K562 treated with DMSO at 1 percent for 48 hours (cell line): Measurements from ENCODE around the gene RUNX3. TPM values are rescaled to one million over a fixed set of nuclear protein-coding genes. Genes with fewer than 3 reads are reported as not detected.

Source experiments
- total RNA-seq: library from RNA; unstranded; fragments of 300-600 nt; gene quantifications from 2 replicates; pipeline ENCODE4 v1.2.3, GENCODE V29; 2022; ENCODE audit warnings: low replicate concordance; ENCODE audit errors: extremely low read depth

RUNX3 gene
- not detected in 2 replicates for total RNA-seq

DNA sequence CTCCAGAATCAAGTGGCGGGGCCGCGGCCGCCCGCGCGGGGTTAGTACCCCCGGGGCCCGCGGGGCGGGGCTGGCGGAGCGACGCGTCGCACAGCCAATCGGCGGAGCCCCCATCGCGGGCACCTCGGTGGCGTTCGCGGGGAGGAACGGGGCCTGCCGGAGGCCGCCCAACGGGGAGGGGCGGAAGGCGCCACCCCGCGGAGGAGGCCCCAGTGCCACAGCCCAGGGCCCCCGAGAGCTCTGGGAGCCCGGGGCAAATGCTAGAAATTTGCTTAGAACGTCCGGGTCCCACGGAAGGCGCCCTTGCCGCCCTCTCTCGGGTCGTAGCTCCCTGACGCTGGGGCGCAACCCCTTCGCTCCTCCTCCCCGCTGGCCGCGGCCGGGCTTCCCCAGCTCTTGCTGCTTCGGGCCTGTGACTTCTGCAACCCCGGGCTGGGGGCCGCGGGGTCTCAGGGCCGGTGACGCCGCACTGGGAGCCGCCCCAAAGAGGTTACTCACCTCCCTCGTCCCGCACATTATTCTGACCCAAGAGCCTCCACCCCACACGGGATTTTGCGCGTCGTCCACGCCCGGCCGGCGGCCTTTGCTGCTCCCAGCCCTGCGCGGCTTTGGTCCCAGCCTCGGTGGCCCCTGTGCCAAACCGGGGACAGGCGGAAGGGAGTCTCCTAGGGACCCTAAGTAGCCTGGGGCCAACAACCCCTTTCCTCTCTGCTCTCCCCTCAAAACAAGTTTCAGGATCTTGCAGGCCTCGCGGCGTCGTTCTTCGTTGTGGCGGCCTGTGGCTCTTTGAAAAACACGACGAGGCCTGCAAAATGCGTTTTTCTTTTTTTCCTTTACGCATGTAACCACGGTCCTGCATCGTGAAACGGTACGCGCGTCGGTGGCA, at the start of gene RUNX3:
Gene RUNX3, minus strand, starts transcription at position 17 of the 886 bp plus-strand sequence. CDS start 408 bp downstream, outside the sequence.

Other genes with a start within 250 kb of the RUNX3 start
- gene CLIC4, start 184.8 kb downstream of the RUNX3 start, total RNA-seq, result not detected in 2 replicates